K562 (cell line): ENCODE measurements around the gene NAA15. TPM values are rescaled to one million over a fixed set of nuclear protein-coding genes. Genes with fewer than 3 reads are reported as not detected.

ENCODE experiments used
- ADNP ChIP-seq: fragments of 200-800 bp; sonication (Bioruptor generic); IDR thresholded peaks from 2 replicates; pipeline ENCODE4 v1.6.1; 2016; ENCODE audit warnings: missing genetic modification characterization, missing compliant biosample characterization
- AFF4 ChIP-seq: sonication (generic); formaldehyde crosslinking; IDR thresholded peaks from 2 replicates; pipeline ENCODE4 v1.8.0; 2023; ENCODE audit warnings: mild to moderate bottlenecking, missing genetic modification reagents
- FOXA3 ChIP-seq, 2 experiments: fragments of 450-650 bp in 1 of 2; sonication (generic) in 1 of 2; formaldehyde crosslinking; IDR thresholded peaks in 1 of 2; conservative IDR thresholded peaks in 1 of 2; 2 replicates each; pipeline versions ENCODE4 v1.4.0 to v1.8.0; 2020 to 2022; ENCODE audit warnings: mild to moderate bottlenecking in 2 of 2, missing genetic modification reagents in 1 of 2
- KAT7 ChIP-seq: sonication (generic); formaldehyde crosslinking; IDR thresholded peaks from 2 replicates; pipeline ENCODE4 v1.8.0; 2022; ENCODE audit warnings: missing genetic modification reagents, mild to moderate bottlenecking, borderline replicate concordance
- KDM1A ChIP-seq, 2 experiments: fragments of 450-650 bp; IDR thresholded peaks; 2 replicates each; pipeline ENCODE4 v1.6.1; 2016; ENCODE audit warnings: mild to moderate bottlenecking in 2 of 2
- KDM4B ChIP-seq, 2 experiments: fragments of 450-650 bp in 1 of 2; sonication (generic) in 1 of 2; IDR thresholded peaks; 2 replicates each; pipeline ENCODE4 v1.6.1; 2016 to 2017; ENCODE audit warnings: borderline replicate concordance in 2 of 2, antibody characterized with exemption in 1 of 2, low read depth in 1 of 2, mild to moderate bottlenecking in 1 of 2
- NFE2L1 ChIP-seq: fragments of 450-650 bp; IDR thresholded peaks from 2 replicates; pipeline ENCODE4 v1.6.1; 2016; ENCODE audit warnings: missing genetic modification characterization, low read depth, mild to moderate bottlenecking, missing compliant biosample characterization, moderate library complexity, borderline replicate concordance
- NR0B1 ChIP-seq: fragments of 450-650 bp; IDR thresholded peaks from one replicate; pipeline ENCODE4 v1.6.1; 2018; ENCODE audit warnings: mild to moderate bottlenecking, moderate library complexity; ENCODE audit not compliant: partially characterized antibody
- RBBP5 ChIP-seq: fragments of 200-600 bp; sonication (generic); IDR thresholded peaks from 2 replicates; pipeline ENCODE4 v1.6.1; 2012; ENCODE audit warnings: borderline replicate concordance, mild to moderate bottlenecking, low read length, control low read depth, inconsistent platforms; ENCODE audit not compliant: insufficient read depth, poor library complexity, severe bottlenecking
- RBFOX2 ChIP-seq: fragments of 200-400 bp; formaldehyde crosslinking; IDR thresholded peaks from 2 replicates; pipeline ENCODE4 v1.6.1; 2017; ENCODE audit warnings: low read depth, mild to moderate bottlenecking, low read length, moderate library complexity
- RCOR1 ChIP-seq, 2 experiments: IDR thresholded peaks; 2 replicates each; pipeline ENCODE4 v1.6.1; 2012; ENCODE audit warnings: low read depth in 2 of 2, low read length in 2 of 2, borderline replicate concordance in 1 of 2, improper control_type of control experiment in 1 of 2
- SIX5 ChIP-seq, 2 experiments: IDR thresholded peaks; 2 replicates each; pipeline ENCODE4 v1.6.1; 2011; ENCODE audit warnings: low read length in 2 of 2, borderline replicate concordance in 1 of 2, low read depth in 1 of 2, mild to moderate bottlenecking in 1 of 2, moderate library complexity in 1 of 2; ENCODE audit not compliant: insufficient read depth in 1 of 2
- SRSF7 ChIP-seq: fragments of 200-400 bp; formaldehyde crosslinking; optimal IDR thresholded peaks from 2 replicates; pipeline ENCODE3; 2017; ENCODE audit warnings: mild to moderate bottlenecking, low read depth, low read length
- STAT5A ChIP-seq: IDR thresholded peaks from 2 replicates; pipeline ENCODE4 v1.6.1; 2012; ENCODE audit warnings: low read length, inconsistent platforms, borderline replicate concordance
- TAF1 ChIP-seq: IDR thresholded peaks from 2 replicates; pipeline ENCODE4 v1.6.1; 2011; ENCODE audit warnings: mild to moderate bottlenecking, low read length, moderate library complexity; ENCODE audit not compliant: insufficient read depth, control insufficient read depth, severe bottlenecking; ENCODE audit errors: extremely low read depth
- TCFL5 ChIP-seq: fragments of 250-450 bp; sonication (Bioruptor Pico); conservative IDR thresholded peaks from 2 replicates; pipeline ENCODE4 v1.6.1; 2021; ENCODE audit warnings: mild to moderate bottlenecking, moderate library complexity, matching md5 sums
- ZEB2 ChIP-seq: fragments of 450-650 bp; IDR thresholded peaks from 2 replicates; pipeline ENCODE4 v1.6.1; 2016
- ZNF140 ChIP-seq: fragments of 250-450 bp; sonication (Bioruptor Pico); IDR thresholded peaks from 2 replicates; pipeline ENCODE4 v1.8.0; 2021; ENCODE audit warnings: moderate library complexity, mild to moderate bottlenecking, inconsistent platforms
- ZNF224 ChIP-seq: sonication (generic); formaldehyde crosslinking; IDR thresholded peaks from 2 replicates; pipeline ENCODE4 v1.8.0; 2022; ENCODE audit warnings: mild to moderate bottlenecking, missing genetic modification reagents
- ZNF253 ChIP-seq: fragments of 250-450 bp; sonication (Bioruptor Pico); conservative IDR thresholded peaks from 2 replicates; pipeline ENCODE4 v1.6.1; 2021; ENCODE audit warnings: mild to moderate bottlenecking
- ZNF277 ChIP-seq: fragments of 250-450 bp; sonication (Bioruptor Pico); IDR thresholded peaks from 2 replicates; pipeline ENCODE4 v1.8.0; 2022; ENCODE audit warnings: inconsistent platforms, mild to moderate bottlenecking, moderate library complexity, borderline replicate concordance
- ZNF668 ChIP-seq: fragments of 250-450 bp; sonication (Bioruptor Pico); IDR thresholded peaks from 2 replicates; pipeline ENCODE4 v1.8.0; 2022; ENCODE audit warnings: mild to moderate bottlenecking, inconsistent platforms
- polyA plus RNA-seq, 8 experiments: library from polyadenylated mRNA; depleted of rRNA in 4 of 8; stranded (reverse) in 5 of 8; unstranded in 3 of 8; fragments of >200 nt; fragmentation: Nextera tagmentation in 2 of 8; fragmentation: Illumina TruSeq in 1 of 8; extraction: Ambion mirVana in 2 of 8; extraction: Trizol in 1 of 8; gene quantifications; 2 replicates each; pipeline versions ENCODE4 v1.2.1 to v1.2.3, GENCODE V29; 2011 to 2014; ENCODE audit warnings: inconsistent platforms in 1 of 8, missing spikeins in 1 of 8
- total RNA-seq, 7 experiments: library from RNA; depleted of rRNA in 6 of 7; stranded (reverse); fragments of >200 nt in 6 of 7; fragmentation: Illumina TruSeq in 2 of 7; extraction: Trizol in 2 of 7; gene quantifications; 2 replicates each; pipeline versions ENCODE4 v1.2.1 to v1.2.3, GENCODE V29; 2011 to 2021; ENCODE audit warnings: low replicate concordance in 1 of 7

NAA15 gene
- total and polyA plus RNA-seq, 9 of the 15 experiments (the other 6 are each of a cell fraction or from before 2014, with no cell fraction given) = 37.8 to 117 (median 63.2) TPM

- TF ChIP-seq NR0B1 (no peak), SIX5 (IDR thresholded peaks at IDR 0.05; ENCODE audit: borderline replicate concordance in 1 of 2, insufficient read depth in 1 of 2, low read depth in 1 of 2, low read length in 2 of 2) (no peak), ZNF668 (CRISPR knock-in tag) (no peak), ADNP (tag) (no peak), AFF4 (CRISPR knock-in tag) (peak; percentile 27; the same call in 1 of the 2 replicates), KAT7 (CRISPR knock-in tag) (no peak), ZNF253 (CRISPR knock-in tag) (no peak), ZEB2 (peak; percentile 77; the same call in 1 of the 2 replicates), ZNF140 (CRISPR knock-in tag) (no peak), ZNF277 (CRISPR knock-in tag) (no peak), NFE2L1 (no peak), RBFOX2 (no peak), SRSF7 (no peak), ZNF224 (CRISPR knock-in tag) (no peak), KDM1A (IDR thresholded peaks at IDR 0.05) (peak; percentile 63 to 74; a peak in 3 of 4 replicates), RCOR1 (IDR thresholded peaks at IDR 0.05; ENCODE audit: borderline replicate concordance in 1 of 2, low read depth in 2 of 2, low read length in 2 of 2) (peak in 1 of 2 experiments; percentile 76; a peak in 2 of 4 replicates), RBBP5 (no peak), TAF1 (peak; percentile 35), STAT5A (peak; percentile 89), KDM4B (IDR thresholded peaks at IDR 0.05; ENCODE audit: borderline replicate concordance in 2 of 2, low read depth in 1 of 2) (no peak), FOXA3 (CRISPR knock-in tag; conservative IDR thresholded peaks at IDR 0.05 in 1 of 2, IDR thresholded peaks at IDR 0.05 in 1 of 2) (peak; percentile 24 to 97; a peak in 2 of 4 replicates), TCFL5 (CRISPR knock-in tag) (no peak)
Measured at GRCh38 chr4:139443661-139444060, 142.4 kb downstream of the NAA15 start (continued).
